Measurements from ENCODE around the gene NBR1. TPM values are rescaled to one million over a fixed set of nuclear protein-coding genes. Genes with fewer than 3 reads are reported as not detected.
A peak's percentile ranks its signal among the peaks of the same experiment; 100 is the strongest.
"Not testable (repeated sequence)": the region's sequence is repeated elsewhere in the genome, so short reads cannot be mapped to it uniquely, and the experiment has no call there.

The NBR1 gene
- total RNA-seq, 1 experiment from 2014 or later: 93.7 TPM

- H3K36me3 ChIP-seq (ENCODE audit: low read depth); H3F3A ChIP-seq (ENCODE audit: insufficient read depth, low read depth); H3K9me2 ChIP-seq (ENCODE audit: insufficient read depth); H3K4me1 ChIP-seq (replicated peaks; ENCODE audit: insufficient read depth); POLR2A ChIA-PET (ENCODE audit: unreplicated experiment); H3K27me3 ChIP-seq (ENCODE audit: insufficient read depth, low read depth); DNase-seq; H3K4me3 ChIP-seq; CTCF ChIA-PET; H2AFZ ChIP-seq; H3K4me2 ChIP-seq; H3K79me2 ChIP-seq (ENCODE audit: low read depth); H3K27ac ChIP-seq; intact Hi-C loops (cut with micrococcal nuclease; ENCODE audit: unreplicated experiment); H3K9me3 ChIP-seq (ENCODE audit: insufficient read depth, low read depth); BruUV-seq (replicated peaks); H4K20me1 ChIP-seq (ENCODE audit: insufficient read depth): not testable (repeated sequence)
These were observed 62.2 kb downstream of the NBR1 start for GRCh38 chr17:43233263-43233662.

GRCh38 chr17:43233877-43234276, 62.9 kb downstream of the NBR1 start, which contains the start of gene RNU2-1:
TSS of gene RNU2-1 (minus strand) at chr17:43233977.
- H3K36me3 ChIP-seq (ENCODE audit: low read depth); POLR2A ChIA-PET (ENCODE audit: unreplicated experiment); CTCF ChIA-PET: not testable (repeated sequence)

GRCh38 chr17:43239597-43239996, 68.6 kb downstream of the NBR1 start:
- H2AFZ ChIP-seq; CTCF ChIA-PET; H3K9me3 ChIP-seq (ENCODE audit: insufficient read depth, low read depth); intact Hi-C loops (cut with micrococcal nuclease; ENCODE audit: unreplicated experiment); H3K27ac ChIP-seq; H3K4me1 ChIP-seq (replicated peaks; ENCODE audit: insufficient read depth); H3F3A ChIP-seq (ENCODE audit: insufficient read depth, low read depth); H3K27me3 ChIP-seq (ENCODE audit: insufficient read depth, low read depth); POLR2A ChIA-PET (ENCODE audit: unreplicated experiment); H3K4me3 ChIP-seq; H3K36me3 ChIP-seq (ENCODE audit: low read depth); DNase-seq; H3K4me2 ChIP-seq; BruUV-seq (replicated peaks); H3K9me2 ChIP-seq (ENCODE audit: insufficient read depth); H3K79me2 ChIP-seq (ENCODE audit: low read depth); H4K20me1 ChIP-seq (ENCODE audit: insufficient read depth): not testable (repeated sequence)

More at GRCh38 chr17:43233877-43234276, 62.9 kb downstream of the NBR1 start, which contains the start of gene RNU2-1:
- DNase-seq; BruUV-seq (replicated peaks); H2AFZ ChIP-seq; H3K79me2 ChIP-seq (ENCODE audit: low read depth); H3K4me2 ChIP-seq; H3K27me3 ChIP-seq (ENCODE audit: insufficient read depth, low read depth); H4K20me1 ChIP-seq (ENCODE audit: insufficient read depth); H3F3A ChIP-seq (ENCODE audit: insufficient read depth, low read depth); H3K4me1 ChIP-seq (replicated peaks; ENCODE audit: insufficient read depth); H3K4me3 ChIP-seq; H3K27ac ChIP-seq; H3K9me2 ChIP-seq (ENCODE audit: insufficient read depth); intact Hi-C loops (cut with micrococcal nuclease; ENCODE audit: unreplicated experiment); H3K9me3 ChIP-seq (ENCODE audit: insufficient read depth, low read depth): not testable (repeated sequence)

- BruUV-seq (replicated peaks); H3K27ac ChIP-seq; H3F3A ChIP-seq (ENCODE audit: insufficient read depth, low read depth); CTCF ChIA-PET; H2AFZ ChIP-seq; H3K36me3 ChIP-seq (ENCODE audit: low read depth); H3K79me2 ChIP-seq (ENCODE audit: low read depth); H3K9me2 ChIP-seq (ENCODE audit: insufficient read depth); POLR2A ChIA-PET (ENCODE audit: unreplicated experiment); H3K4me3 ChIP-seq; H4K20me1 ChIP-seq (ENCODE audit: insufficient read depth); intact Hi-C loops (cut with micrococcal nuclease; ENCODE audit: unreplicated experiment); H3K4me2 ChIP-seq; H3K4me1 ChIP-seq (replicated peaks; ENCODE audit: insufficient read depth); H3K27me3 ChIP-seq (ENCODE audit: insufficient read depth, low read depth); DNase-seq; H3K9me3 ChIP-seq (ENCODE audit: insufficient read depth, low read depth): not testable (repeated sequence)
These were observed 69.8 kb downstream of the NBR1 start for GRCh38 chr17:43240596-43241352.

DNA sequence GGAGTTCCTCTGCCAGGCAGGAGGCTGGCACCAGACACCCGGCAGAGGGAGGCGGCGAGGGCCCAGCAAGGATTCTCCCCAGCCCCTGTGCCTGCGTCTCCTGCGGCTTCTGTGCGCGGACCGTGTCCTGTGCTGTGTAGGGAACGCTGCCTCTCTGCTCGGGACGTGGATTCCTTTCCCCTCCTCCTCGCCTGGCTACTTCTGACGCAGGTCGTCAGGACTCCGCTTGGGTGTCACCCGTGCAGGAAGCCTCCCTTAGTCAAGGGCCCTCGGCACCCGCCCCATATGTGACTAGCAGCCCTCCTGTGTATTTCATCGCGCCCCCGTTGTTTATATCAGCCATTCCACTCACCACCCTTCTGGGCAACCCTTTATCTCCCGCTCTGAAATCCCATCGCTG, 75.4 kb downstream of the NBR1 start:
- BruUV-seq (replicated peaks); H3K9me3 ChIP-seq (ENCODE audit: insufficient read depth, low read depth); CTCF ChIA-PET; H3K36me3 ChIP-seq (ENCODE audit: low read depth); H3K9me2 ChIP-seq (ENCODE audit: insufficient read depth); H2AFZ ChIP-seq; H3K4me1 ChIP-seq (replicated peaks; ENCODE audit: insufficient read depth); H3K27ac ChIP-seq; H3K27me3 ChIP-seq (ENCODE audit: insufficient read depth, low read depth); H3K79me2 ChIP-seq (ENCODE audit: low read depth); POLR2A ChIA-PET (ENCODE audit: unreplicated experiment); H4K20me1 ChIP-seq (ENCODE audit: insufficient read depth); H3F3A ChIP-seq (ENCODE audit: insufficient read depth, low read depth); intact Hi-C loops (cut with micrococcal nuclease; ENCODE audit: unreplicated experiment): not testable (repeated sequence)
- Histone ChIP-seq H3K4me3 (peak overlapping the region; percentile 40; the same call in 1 of the 2 replicates), H3K4me2 (peak overlapping the region; percentile 46; the same call in 1 of the 2 replicates)
- DNase-seq: peak in 1 of 2 experiments; percentile 84

Other genes starting within 250 kb of the NBR1 start
- 32.6 and 35.4 TPM in 2 replicates for gene AARSD1, start 206.8 kb upstream of the NBR1 start, total RNA-seq (2021)
- gene PTGES3L, start 191.1 kb upstream of the NBR1 start, total RNA-seq (2021): 0.70 and 1.3 TPM in 2 replicates
- 12.7 and 13.8 TPM in 2 replicates for gene RUNDC1, start 190.6 kb upstream of the NBR1 start, total RNA-seq (2021)
- 593 and 950 TPM in 2 replicates for gene RPL27, start 172.8 kb upstream of the NBR1 start, total RNA-seq (2021)
- gene IFI35, start 164.4 kb upstream of the NBR1 start, total RNA-seq (2021): 19.7 and 22.1 TPM in 2 replicates
- 212 and 220 TPM in 2 replicates for gene VAT1, start 148.8 kb upstream of the NBR1 start, total RNA-seq (2021)
- 0.26 and 0.43 TPM in 2 replicates for gene RND2, start 146.0 kb upstream of the NBR1 start, total RNA-seq (2021)
- 40.9 and 52.0 TPM in 2 replicates for gene BRCA1, start 45.9 kb upstream of the NBR1 start, total RNA-seq (2021)
- gene TMEM106A, start 40.7 kb downstream of the NBR1 start, total RNA-seq (2021): 8.3 and 8.6 TPM in 2 replicates
- not detected in 2 replicates for gene CCDC200, start 57.4 kb downstream of the NBR1 start, total RNA-seq (2021)
- gene RNU2-1, start 62.8 kb downstream of the NBR1 start, total RNA-seq (2021): 4,274 and 6,356 TPM in 2 replicates
- gene ARL4D, start 227.8 kb downstream of the NBR1 start, total RNA-seq (2021): 8.8 and 11.6 TPM in 2 replicates